Subcutaneous adipose tissue (tissue), 4 donors: ENCODE data around the gene CBLN1. TPM values are rescaled to one million over a fixed set of nuclear protein-coding genes. Genes with fewer than 3 reads are reported as not detected.

Experiments
- CTCF ChIP-seq: fragments of 450-650 bp; IDR thresholded peaks from one replicate; pipeline ENCODE4 v1.5.1; 2016; ENCODE audit warnings: low read depth, mild to moderate bottlenecking, control low read depth, antibody characterized with exemption, moderate library complexity
- total RNA-seq, 4 donors: library from RNA; depleted of rRNA; stranded (reverse); fragments of >200 nt; gene quantifications; one replicate each; pipeline ENCODE4 v1.1.0, GENCODE V29; 2016

The CBLN1 gene
- total RNA-seq, 4 donors from 2014 or later: 1.0 to 4.1 (median 2.5) TPM

DNA sequence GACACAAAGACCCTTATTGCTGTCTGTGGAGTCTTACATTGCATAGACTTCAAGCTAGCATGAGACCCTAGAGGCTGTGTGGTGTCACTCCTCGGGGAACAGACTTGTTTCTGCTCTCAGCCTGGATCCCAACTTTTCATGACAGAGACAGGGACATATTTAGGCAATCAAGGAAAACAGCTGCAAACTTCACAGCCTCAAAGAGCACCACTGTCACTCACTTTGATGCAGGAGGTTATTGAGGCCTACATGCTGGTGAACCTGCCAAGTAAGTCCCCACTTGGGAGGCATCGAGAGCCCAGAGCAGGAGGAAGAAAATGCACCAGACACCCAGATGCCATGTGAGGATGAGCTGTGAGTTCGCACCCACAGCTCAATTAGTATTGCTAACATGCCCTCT is 10.3 kb downstream of the CBLN1 start:
- no peak for TF ChIP-seq CTCF

DNA sequence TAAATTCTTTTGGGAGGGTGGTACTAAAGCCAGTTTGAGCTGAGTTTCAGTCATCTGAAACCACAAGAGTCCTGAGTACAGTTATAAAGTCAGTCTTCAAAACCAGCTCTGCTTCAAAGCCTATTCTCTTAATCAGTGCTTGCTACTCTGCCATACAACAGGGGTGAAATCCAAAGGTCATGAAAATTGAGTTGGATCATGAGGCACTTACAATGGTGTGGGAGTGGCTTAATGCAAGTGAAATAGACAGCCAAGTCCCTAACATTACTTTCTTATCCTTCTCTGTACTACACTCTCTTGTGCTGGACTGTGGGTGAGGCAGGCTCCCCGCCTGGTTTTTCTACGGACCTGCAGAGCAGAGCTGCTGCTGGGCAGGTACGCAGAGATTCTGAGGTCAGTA is 12.4 kb downstream of the CBLN1 start:
- TF ChIP-seq CTCF: no peak

- no peak for TF ChIP-seq CTCF
These were observed 13.0 kb downstream of the CBLN1 start for GRCh38 chr16:49268667-49269066.

DNA sequence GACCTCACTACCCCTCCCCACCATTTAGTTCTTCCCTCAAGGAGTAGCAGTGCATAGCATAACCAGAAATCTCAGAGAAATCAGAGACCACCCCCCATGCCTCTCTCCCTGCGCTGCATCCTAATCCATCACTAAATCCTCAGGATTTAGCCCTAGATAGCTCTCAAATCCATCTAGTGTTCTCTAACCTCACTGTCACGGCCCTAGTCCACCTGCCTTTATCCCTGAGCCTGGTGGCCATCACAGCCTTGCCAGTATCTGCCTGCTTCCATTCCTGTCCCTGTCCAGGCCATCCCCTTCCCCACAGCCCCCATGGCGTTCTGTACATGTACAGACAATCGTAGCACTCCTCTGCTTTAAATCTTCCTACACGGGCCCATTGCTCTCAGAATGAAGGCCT is 19.1 kb downstream of the CBLN1 start:
- no peak for TF ChIP-seq CTCF

GRCh38 chr16:49261930-49262329 is 19.7 kb downstream of the CBLN1 start:
- no peak for TF ChIP-seq CTCF

GRCh38 chr16:49260956-49261530 is 20.6 kb downstream of the CBLN1 start:
- TF ChIP-seq CTCF: no peak

GRCh38 chr16:49260253-49260652 is 21.4 kb downstream of the CBLN1 start:
- no peak for TF ChIP-seq CTCF
